ENCODE results near the gene PHACTR3.

PHACTR3 gene

DNA sequence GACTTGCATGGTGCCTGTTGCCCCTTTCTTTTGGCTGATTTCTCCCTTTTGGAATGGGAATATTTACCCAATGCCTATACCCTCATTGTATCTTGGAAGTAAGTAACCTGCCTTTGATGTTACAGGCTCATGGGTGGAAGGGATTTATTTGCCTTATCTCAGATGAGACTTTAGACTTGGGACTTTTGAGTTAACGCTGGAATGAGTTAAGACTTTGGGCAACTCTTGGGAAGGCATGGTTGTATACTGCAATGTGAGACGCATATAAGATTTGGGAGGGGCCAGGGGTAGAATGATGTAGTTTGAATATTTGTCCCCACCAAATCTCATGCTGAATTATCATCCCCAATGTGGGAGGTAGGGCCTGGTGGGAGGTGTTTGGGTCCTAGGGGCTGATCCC is 253.6 kb downstream of the PHACTR3 start:
- no peaks in the 10 kb centered on the region for H3K27me3 ChIP-seq (ENCODE audit: insufficient read depth, poor library complexity, severe bottlenecking)

DNA sequence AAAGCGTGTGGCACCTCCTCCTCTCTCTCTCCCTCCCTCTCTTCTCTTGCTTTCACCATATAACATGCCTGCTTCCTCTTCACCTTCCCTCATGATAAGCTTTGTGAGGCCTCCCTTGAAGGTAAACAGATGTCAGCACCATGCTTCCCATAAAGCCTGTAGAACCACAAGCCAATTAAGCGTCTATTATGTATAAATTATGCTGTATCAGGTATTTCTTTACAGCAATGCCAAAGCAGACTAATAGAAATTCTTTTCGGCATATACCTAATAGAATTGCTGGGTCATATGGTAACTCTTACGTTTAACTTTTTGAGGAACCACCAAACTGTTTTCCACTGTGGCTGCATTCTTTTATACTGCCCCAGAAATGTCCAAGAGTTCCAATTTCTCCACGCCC is 254.1 kb downstream of the PHACTR3 start:
- DNase-seq (ENCODE audit: low spot score) (no peak), ATAC-seq (ENCODE audit: low read depth) (no peak)
- Histone ChIP-seq H3K4me3 (ENCODE audit: severe bottlenecking) (no peak overlapping the region), H3K36me3 (ENCODE audit: low read depth) (peaks cover 10% of the 10 kb centered on the region; the same call in 1 of the 2 replicates), H3K9me3 (ENCODE audit: severe bottlenecking) (no peaks in the 10 kb centered on the region), H3K27me3 (ENCODE audit: insufficient read depth, poor library complexity, severe bottlenecking) (no peaks in the 10 kb centered on the region), H3K27ac (ENCODE audit: poor library complexity, severe bottlenecking) (no peak overlapping the region), H3K4me1 (ENCODE audit: insufficient read depth, poor library complexity, severe bottlenecking) (no peaks in the 10 kb centered on the region)
- TF ChIP-seq, protein P1, sequence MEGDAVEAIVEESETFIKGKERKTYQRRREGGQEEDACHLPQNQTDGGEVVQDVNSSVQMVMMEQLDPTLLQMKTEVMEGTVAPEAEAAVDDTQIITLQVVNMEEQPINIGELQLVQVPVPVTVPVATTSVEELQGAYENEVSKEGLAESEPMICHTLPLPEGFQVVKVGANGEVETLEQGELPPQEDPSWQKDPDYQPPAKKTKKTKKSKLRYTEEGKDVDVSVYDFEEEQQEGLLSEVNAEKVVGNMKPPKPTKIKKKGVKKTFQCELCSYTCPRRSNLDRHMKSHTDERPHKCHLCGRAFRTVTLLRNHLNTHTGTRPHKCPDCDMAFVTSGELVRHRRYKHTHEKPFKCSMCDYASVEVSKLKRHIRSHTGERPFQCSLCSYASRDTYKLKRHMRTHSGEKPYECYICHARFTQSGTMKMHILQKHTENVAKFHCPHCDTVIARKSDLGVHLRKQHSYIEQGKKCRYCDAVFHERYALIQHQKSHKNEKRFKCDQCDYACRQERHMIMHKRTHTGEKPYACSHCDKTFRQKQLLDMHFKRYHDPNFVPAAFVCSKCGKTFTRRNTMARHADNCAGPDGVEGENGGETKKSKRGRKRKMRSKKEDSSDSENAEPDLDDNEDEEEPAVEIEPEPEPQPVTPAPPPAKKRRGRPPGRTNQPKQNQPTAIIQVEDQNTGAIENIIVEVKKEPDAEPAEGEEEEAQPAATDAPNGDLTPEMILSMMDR (IDR thresholded peaks at IDR 0.05; ENCODE audit: poor library complexity, severe bottlenecking) = no peak

More for the DNA sequence above, 253.6 kb downstream of the PHACTR3 start:
- no peak overlapping the region for H3K27ac ChIP-seq (ENCODE audit: poor library complexity, severe bottlenecking)
- peaks cover 10% of the 10 kb centered on the region; the same call in 1 of the 2 replicates for H3K36me3 ChIP-seq (ENCODE audit: low read depth)
- no peak for DNase-seq (ENCODE audit: low spot score)
- TF ChIP-seq, protein P1 (IDR thresholded peaks at IDR 0.05; ENCODE audit: poor library complexity, severe bottlenecking) = no peak
- H3K4me1 ChIP-seq (ENCODE audit: insufficient read depth, poor library complexity, severe bottlenecking) = no peaks in the 10 kb centered on the region
- H3K9me3 ChIP-seq (ENCODE audit: severe bottlenecking) = no peaks in the 10 kb centered on the region
- no peak for ATAC-seq (ENCODE audit: low read depth)
- H3K4me3 ChIP-seq (ENCODE audit: severe bottlenecking) = no peak overlapping the region

DNA sequence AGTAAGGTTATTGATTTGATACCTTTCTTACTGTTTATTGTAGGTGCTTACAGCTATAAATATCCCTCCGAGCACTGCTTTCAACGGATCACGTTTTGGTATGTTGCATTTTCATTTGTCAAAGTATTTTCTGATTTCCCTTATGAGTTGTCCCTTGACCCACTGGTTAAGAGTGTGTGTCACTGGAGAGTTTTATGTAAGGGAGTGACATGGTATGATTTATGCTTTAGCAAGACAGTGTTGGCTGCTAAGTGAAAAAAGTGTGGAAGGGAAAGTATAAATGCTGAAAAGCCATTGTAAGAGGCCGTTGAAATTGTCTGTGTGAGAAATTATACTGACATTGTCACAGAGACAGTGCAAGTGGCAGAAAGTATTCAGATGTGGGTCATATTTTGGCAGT is 257.1 kb downstream of the PHACTR3 start:
- Histone ChIP-seq H3K4me3 (ENCODE audit: severe bottlenecking) (no peak overlapping the region), H3K36me3 (ENCODE audit: low read depth) (peaks cover 26% of the 10 kb centered on the region), H3K4me1 (ENCODE audit: insufficient read depth, poor library complexity, severe bottlenecking) (no peaks in the 10 kb centered on the region), H3K9me3 (ENCODE audit: severe bottlenecking) (no peaks in the 10 kb centered on the region), H3K27me3 (ENCODE audit: insufficient read depth, poor library complexity, severe bottlenecking) (no peaks in the 10 kb centered on the region), H3K27ac (ENCODE audit: poor library complexity, severe bottlenecking) (no peak overlapping the region)
- no peak for ATAC-seq (ENCODE audit: low read depth)
- no peak for DNase-seq (ENCODE audit: low spot score)
- TF ChIP-seq, protein P1 (IDR thresholded peaks at IDR 0.05; ENCODE audit: poor library complexity, severe bottlenecking) = no peak

DNA sequence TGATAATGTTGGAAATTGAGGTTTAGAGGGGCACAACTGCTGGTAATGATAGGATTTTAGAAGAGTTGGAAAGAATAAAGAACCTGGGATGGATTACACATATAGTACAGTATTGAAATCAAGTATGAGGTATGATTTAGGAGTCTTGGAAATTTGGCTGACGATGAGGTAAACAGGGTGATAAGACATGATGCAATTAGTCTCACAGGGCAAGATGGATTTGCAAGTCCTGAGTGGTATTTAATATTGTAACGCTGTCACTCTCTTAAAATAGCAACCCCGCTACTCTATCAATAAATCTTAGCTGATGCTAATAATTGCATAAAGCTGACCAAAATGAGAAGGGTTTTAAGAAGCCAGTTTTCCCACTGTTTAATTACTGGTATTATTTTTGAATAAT is 258.7 kb downstream of the PHACTR3 start:
- Histone ChIP-seq H3K36me3 (ENCODE audit: low read depth) (peaks cover 30% of the 10 kb centered on the region), H3K4me3 (ENCODE audit: severe bottlenecking) (no peak overlapping the region), H3K27me3 (ENCODE audit: insufficient read depth, poor library complexity, severe bottlenecking) (no peaks in the 10 kb centered on the region), H3K9me3 (ENCODE audit: severe bottlenecking) (no peaks in the 10 kb centered on the region), H3K4me1 (ENCODE audit: insufficient read depth, poor library complexity, severe bottlenecking) (no peaks in the 10 kb centered on the region), H3K27ac (ENCODE audit: poor library complexity, severe bottlenecking) (no peak overlapping the region)
- ATAC-seq (ENCODE audit: low read depth) (no peak), DNase-seq (ENCODE audit: low spot score) (no peak)
- TF ChIP-seq, protein P1 (IDR thresholded peaks at IDR 0.05; ENCODE audit: poor library complexity, severe bottlenecking) = no peak

DNA sequence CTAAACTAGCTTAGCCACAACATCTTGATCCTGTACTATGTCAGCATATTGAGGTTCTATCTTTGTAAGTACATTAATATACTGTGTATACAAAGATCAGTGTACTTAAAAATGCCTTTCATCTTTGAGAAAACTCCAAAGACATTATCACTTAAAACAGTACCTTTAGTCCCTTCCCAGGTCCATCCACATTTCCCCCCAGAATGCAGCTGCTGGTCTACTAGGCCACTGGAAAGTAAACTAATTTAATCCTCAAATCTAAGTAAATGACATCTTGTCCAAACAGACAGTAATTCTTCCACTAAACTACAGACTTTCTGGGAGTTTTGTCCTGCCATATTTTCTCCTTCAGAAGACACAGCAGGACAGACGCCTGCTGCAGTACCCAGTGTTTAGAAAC is 260.4 kb downstream of the PHACTR3 start:
- DNase-seq (ENCODE audit: low spot score) (no peak), ATAC-seq (ENCODE audit: low read depth) (no peak)
- TF ChIP-seq, protein P1 (IDR thresholded peaks at IDR 0.05; ENCODE audit: poor library complexity, severe bottlenecking) = no peak
- Histone ChIP-seq H3K27ac (ENCODE audit: poor library complexity, severe bottlenecking) (no peak overlapping the region), H3K36me3 (ENCODE audit: low read depth) (peaks cover 28% of the 10 kb centered on the region), H3K27me3 (ENCODE audit: insufficient read depth, poor library complexity, severe bottlenecking) (no peaks in the 10 kb centered on the region), H3K4me3 (ENCODE audit: severe bottlenecking) (no peak overlapping the region), H3K4me1 (ENCODE audit: insufficient read depth, poor library complexity, severe bottlenecking) (no peaks in the 10 kb centered on the region), H3K9me3 (ENCODE audit: severe bottlenecking) (no peaks in the 10 kb centered on the region)
